ENCODE measurements around the gene DGKI. TPM values are rescaled to one million over a fixed set of nuclear protein-coding genes. Genes with fewer than 3 reads are reported as not detected.

DGKI gene
- total and polyA plus RNA-seq, 2 of the 13 experiments (the other 11 are each of a cell fraction or from before 2014, with no cell fraction given): 0.09 to 0.17 TPM

DNA sequence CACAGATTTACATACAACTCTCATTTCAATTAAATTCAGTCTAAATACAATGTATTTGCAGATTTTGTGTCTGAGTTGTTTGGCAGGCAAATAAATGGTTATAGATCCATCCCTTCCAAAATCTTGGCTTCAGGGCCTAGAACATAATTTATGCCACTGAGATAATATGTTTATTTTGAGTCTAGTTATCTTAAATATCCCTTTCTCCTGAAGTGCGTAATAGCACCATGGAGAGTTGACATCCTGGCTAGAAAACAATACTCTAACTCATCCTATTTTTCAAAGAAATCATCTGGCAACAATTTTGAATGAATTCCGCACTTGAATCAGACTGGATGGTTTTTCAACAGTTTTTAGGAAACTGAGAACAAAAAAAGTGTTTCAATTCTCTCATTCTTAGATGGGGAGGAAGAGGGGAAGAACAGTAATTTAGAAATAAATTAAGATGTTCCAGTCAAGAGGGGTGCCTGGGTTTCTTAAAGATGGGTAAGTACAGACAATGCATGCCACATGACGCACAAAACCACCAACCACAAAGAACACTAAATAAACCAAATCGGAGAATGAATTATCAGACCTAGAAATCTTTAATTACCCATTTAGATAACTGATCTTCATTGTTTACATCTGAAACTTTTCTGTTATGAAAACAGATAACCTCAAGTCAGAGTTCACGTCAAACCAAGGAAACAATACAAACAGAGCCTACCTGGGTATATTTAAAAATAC is 274.6 kb downstream of the DGKI start:
- Histone ChIP-seq H2AFZ (ENCODE audit: low read length) (no peak overlapping the region), H3K9me3 (ENCODE audit: low read length) (no peaks in the 10 kb centered on the region), H3K4me1 (ENCODE audit: insufficient read depth, low read length) (no peaks in the 10 kb centered on the region), H4K20me1 (ENCODE audit: insufficient read depth, low read length) (no peaks in the 10 kb centered on the region), H3K27me3 (ENCODE audit: control insufficient read depth in 1 of 2, insufficient read depth in 2 of 2, low read length in 2 of 2) (no peaks in the 10 kb centered on the region), H3K27ac (ENCODE audit: extremely low read length, insufficient read depth, low read length) (no peak overlapping the region), H3K79me2 (ENCODE audit: insufficient read depth, low read length) (no peaks in the 10 kb centered on the region), H3K4me2 (ENCODE audit: low read depth, low read length) (no peak overlapping the region), H3K9ac (ENCODE audit: insufficient read depth, low read depth, low read length) (no peak overlapping the region), H3K36me3 (replicated peaks in 1 of 2; ENCODE audit: control insufficient read depth in 1 of 2, insufficient read depth in 2 of 2, low read length in 2 of 2) (no peaks in the 10 kb centered on the region), H3K4me3 (replicated peaks in 1 of 3; ENCODE audit: insufficient read depth in 1 of 3, low read depth in 2 of 3, low read length in 3 of 3) (no peak overlapping the region)
- 10% methylated on average over 5 of the region's 5 CpGs for WGBS (ENCODE audit: low lambda C conversion rate)
- ChIA-PET CTCF (ENCODE audit: low intra/inter-chr PET ratio, low total read pairs) (no interaction called here), POLR2A (no interaction called here)
- intact Hi-C loops (cut with micrococcal nuclease; ENCODE audit: unreplicated experiment): no loop called here
- BruUV-seq (replicated peaks): no TSS peak
- ATAC-seq (no peak), DNase-seq (ENCODE audit: low spot score) (no peak), FAIRE-seq (no peak)
- in situ Hi-C loops (cut with HindIII; ENCODE audit: extremely low pct_ligation_motif_present, low pct_unique_long_range_greater_than_20kb): loop anchor here (10.0 kb wide), 1 partner anchor 407 kb away; no protein-coding TSS in a partner anchor
- TF ChIP-seq NBN (conservative IDR thresholded peaks at IDR 0.05) (no peak), KMT2B (CRISPR knock-in tag; IDR thresholded peaks at IDR 0.05) (no peak), MAFG (CRISPR knock-in tag; IDR thresholded peaks at IDR 0.05) (no peak), ZNF329 (CRISPR knock-in tag; IDR thresholded peaks at IDR 0.05; ENCODE audit: low read depth) (no peak), MZF1 (CRISPR knock-in tag; IDR thresholded peaks at IDR 0.05; ENCODE audit: borderline replicate concordance) (no peak), CBFB (CRISPR knock-in tag; IDR thresholded peaks at IDR 0.05) (no peak), ATF7-NPFF (CRISPR knock-in tag; IDR thresholded peaks at IDR 0.05; ENCODE audit: low read depth) (no peak), ZNF121 (CRISPR knock-in tag; IDR thresholded peaks at IDR 0.05) (no peak), KAT8 (CRISPR knock-in tag; IDR thresholded peaks at IDR 0.05) (no peak), MIER2 (CRISPR knock-in tag; IDR thresholded peaks at IDR 0.05) (no peak), ONECUT2 (CRISPR knock-in tag; IDR thresholded peaks at IDR 0.05) (no peak), KDM3A (CRISPR knock-in tag; IDR thresholded peaks at IDR 0.05; ENCODE audit: low read depth) (no peak)
- TF ChIP-seq, protein P1, sequence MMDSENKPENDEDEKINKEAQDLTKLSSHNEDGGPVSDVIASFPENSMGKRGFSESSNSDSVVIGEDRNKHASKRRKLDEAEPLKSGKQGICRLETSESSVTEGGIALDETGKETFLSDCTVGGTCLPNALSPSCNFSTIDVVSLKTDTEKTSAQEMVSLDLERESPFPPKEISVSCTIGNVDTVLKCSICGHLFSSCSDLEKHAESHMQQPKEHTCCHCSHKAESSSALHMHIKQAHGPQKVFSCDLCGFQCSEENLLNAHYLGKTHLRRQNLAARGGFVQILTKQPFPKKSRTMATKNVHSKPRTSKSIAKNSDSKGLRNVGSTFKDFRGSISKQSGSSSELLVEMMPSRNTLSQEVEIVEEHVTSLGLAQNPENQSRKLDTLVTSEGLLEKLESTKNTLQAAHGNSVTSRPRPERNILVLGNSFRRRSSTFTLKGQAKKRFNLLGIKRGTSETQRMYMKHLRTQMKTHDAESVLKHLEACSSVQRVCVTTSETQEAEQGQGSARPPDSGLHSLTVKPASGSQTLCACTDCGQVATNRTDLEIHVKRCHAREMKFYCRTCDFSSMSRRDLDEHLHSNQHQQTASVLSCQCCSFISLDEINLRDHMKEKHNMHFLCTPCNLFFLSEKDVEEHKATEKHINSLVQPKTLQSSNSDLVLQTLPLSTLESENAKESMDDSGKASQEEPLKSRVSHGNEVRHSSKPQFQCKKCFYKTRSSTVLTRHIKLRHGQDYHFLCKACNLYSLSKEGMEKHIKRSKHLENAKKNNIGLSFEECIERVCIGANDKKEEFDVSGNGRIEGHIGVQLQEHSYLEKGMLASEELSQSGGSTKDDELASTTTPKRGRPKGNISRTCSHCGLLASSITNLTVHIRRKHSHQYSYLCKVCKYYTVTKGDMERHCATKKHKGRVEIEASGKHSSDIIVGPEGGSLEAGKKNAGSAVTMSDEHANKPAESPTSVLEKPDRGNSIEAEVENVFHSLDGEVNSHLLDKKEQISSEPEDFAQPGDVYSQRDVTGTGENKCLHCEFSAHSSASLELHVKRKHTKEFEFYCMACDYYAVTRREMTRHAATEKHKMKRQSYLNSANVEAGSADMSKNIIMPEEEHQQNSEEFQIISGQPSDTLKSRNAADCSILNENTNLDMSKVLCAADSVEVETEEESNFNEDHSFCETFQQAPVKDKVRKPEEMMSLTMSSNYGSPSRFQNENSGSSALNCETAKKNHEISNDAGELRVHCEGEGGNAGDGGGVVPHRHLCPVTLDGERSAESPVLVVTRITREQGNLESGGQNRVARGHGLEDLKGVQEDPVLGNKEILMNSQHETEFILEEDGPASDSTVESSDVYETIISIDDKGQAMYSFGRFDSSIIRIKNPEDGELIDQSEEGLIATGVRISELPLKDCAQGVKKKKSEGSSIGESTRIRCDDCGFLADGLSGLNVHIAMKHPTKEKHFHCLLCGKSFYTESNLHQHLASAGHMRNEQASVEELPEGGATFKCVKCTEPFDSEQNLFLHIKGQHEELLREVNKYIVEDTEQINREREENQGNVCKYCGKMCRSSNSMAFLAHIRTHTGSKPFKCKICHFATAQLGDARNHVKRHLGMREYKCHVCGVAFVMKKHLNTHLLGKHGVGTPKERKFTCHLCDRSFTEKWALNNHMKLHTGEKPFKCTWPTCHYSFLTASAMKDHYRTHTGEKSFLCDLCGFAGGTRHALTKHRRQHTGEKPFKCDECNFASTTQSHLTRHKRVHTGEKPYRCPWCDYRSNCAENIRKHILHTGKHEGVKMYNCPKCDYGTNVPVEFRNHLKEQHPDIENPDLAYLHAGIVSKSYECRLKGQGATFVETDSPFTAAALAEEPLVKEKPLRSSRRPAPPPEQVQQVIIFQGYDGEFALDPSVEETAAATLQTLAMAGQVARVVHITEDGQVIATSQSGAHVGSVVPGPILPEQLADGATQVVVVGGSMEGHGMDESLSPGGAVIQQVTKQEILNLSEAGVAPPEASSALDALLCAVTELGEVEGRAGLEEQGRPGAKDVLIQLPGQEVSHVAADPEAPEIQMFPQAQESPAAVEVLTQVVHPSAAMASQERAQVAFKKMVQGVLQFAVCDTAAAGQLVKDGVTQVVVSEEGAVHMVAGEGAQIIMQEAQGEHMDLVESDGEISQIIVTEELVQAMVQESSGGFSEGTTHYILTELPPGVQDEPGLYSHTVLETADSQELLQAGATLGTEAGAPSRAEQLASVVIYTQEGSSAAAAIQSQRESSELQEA (CRISPR knock-in tag; IDR thresholded peaks at IDR 0.05; ENCODE audit: not compliant biosample characterization): no peak
- TF ChIP-seq, protein P2, sequence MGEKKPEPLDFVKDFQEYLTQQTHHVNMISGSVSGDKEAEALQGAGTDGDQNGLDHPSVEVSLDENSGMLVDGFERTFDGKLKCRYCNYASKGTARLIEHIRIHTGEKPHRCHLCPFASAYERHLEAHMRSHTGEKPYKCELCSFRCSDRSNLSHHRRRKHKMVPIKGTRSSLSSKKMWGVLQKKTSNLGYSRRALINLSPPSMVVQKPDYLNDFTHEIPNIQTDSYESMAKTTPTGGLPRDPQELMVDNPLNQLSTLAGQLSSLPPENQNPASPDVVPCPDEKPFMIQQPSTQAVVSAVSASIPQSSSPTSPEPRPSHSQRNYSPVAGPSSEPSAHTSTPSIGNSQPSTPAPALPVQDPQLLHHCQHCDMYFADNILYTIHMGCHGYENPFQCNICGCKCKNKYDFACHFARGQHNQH (CRISPR knock-in tag; IDR thresholded peaks at IDR 0.05): no peak
- TF ChIP-seq, protein P3, sequence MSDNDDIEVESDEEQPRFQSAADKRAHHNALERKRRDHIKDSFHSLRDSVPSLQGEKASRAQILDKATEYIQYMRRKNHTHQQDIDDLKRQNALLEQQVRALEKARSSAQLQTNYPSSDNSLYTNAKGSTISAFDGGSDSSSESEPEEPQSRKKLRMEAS (IDR thresholded peaks at IDR 0.05): no peak
